HFFc6 (cell line): Measurements from ENCODE around the gene MAP2K6. TPM values are rescaled to one million over a fixed set of nuclear protein-coding genes. Genes with fewer than 3 reads are reported as not detected.

Source experiments
- DNase-seq: peaks from one replicate; pipeline ENCODE4 v3.0.0-alpha.2; 2018
- H3K27ac Mint-ChIP-seq: 2 replicates; pipeline ENCODE4 v1.8.0; 2020; ENCODE audit warnings: mild to moderate bottlenecking, mixed read lengths
- H3K27me3 Mint-ChIP-seq: 2 replicates; pipeline ENCODE4 v1.8.0; 2021; ENCODE audit warnings: mild to moderate bottlenecking, moderate library complexity, mixed read lengths; ENCODE audit not compliant: insufficient read depth
- H3K36me3 Mint-ChIP-seq: 2 replicates; pipeline ENCODE4 v1.8.0; 2021; ENCODE audit warnings: low read depth, mixed read lengths
- H3K4me1 Mint-ChIP-seq: 2 replicates; pipeline ENCODE4 v1.8.0; 2020; ENCODE audit warnings: low read depth, mixed read lengths
- H3K4me3 Mint-ChIP-seq: 2 replicates; pipeline ENCODE4 v1.8.0; 2020; ENCODE audit warnings: mild to moderate bottlenecking, moderate library complexity, mixed read lengths
- H3K9me3 Mint-ChIP-seq: 2 replicates; pipeline ENCODE4 v1.8.0; 2020; ENCODE audit warnings: mild to moderate bottlenecking, mixed read lengths
- total RNA-seq, 6 experiments: library from RNA; stranded (reverse); fragmentation: NEBNext Ultra II Directional; extraction: Animal tissue kit (Norgen Biotek cat#: 25700); gene quantifications; 2 replicates in 1 of 6; 3 replicates in 5 of 6; pipeline ENCODE4 v1.2.3, GENCODE V29; 2021
- TF ChIP-seq, protein P1 (sequence below): fragments of 200-600 bp; sonication (generic); IDR thresholded peaks from 2 replicates; pipeline ENCODE4 v1.5.0; 2021; ENCODE audit warnings: antibody characterized with exemption, mild to moderate bottlenecking

The MAP2K6 gene
- total RNA-seq, 6 experiments from 2014 or later: 0.06 to 0.66 (median 0.09) TPM; not detected in 1

DNA sequence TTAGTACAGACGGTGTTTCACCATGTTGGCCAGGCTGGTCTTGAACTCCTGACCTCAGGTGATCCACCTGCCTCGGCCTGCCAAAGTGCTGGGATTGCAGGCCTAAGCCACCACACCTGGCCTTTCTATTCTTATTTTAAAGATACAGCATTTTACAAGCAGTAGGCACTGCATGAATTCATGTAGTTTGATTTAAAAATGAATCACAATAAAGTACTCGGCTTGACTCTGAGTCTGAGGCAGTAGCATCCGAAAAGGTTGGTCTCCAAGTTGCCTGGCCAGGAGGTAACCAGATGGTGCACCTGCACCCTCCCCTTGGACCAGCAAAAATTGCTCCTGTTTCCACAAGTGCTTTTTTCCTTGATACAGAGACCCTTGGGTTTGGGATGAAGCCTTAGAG, 35.6 kb downstream of the MAP2K6 start:
- H3K36me3 Mint-ChIP-seq: peaks cover 5% of the 10 kb centered on the region; the same call in 1 of the 2 replicates
- peaks cover 22% of the 10 kb centered on the region for H3K9me3 Mint-ChIP-seq
- H3K27ac Mint-ChIP-seq: no peak overlapping the region
- H3K27me3 Mint-ChIP-seq: peaks cover 1% of the 10 kb centered on the region; the same call in 1 of the 2 replicates
- DNase-seq: no peak
- TF ChIP-seq, protein P1, sequence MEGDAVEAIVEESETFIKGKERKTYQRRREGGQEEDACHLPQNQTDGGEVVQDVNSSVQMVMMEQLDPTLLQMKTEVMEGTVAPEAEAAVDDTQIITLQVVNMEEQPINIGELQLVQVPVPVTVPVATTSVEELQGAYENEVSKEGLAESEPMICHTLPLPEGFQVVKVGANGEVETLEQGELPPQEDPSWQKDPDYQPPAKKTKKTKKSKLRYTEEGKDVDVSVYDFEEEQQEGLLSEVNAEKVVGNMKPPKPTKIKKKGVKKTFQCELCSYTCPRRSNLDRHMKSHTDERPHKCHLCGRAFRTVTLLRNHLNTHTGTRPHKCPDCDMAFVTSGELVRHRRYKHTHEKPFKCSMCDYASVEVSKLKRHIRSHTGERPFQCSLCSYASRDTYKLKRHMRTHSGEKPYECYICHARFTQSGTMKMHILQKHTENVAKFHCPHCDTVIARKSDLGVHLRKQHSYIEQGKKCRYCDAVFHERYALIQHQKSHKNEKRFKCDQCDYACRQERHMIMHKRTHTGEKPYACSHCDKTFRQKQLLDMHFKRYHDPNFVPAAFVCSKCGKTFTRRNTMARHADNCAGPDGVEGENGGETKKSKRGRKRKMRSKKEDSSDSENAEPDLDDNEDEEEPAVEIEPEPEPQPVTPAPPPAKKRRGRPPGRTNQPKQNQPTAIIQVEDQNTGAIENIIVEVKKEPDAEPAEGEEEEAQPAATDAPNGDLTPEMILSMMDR: no peak
- H3K4me1 Mint-ChIP-seq: no peaks in the 10 kb centered on the region
- H3K4me3 Mint-ChIP-seq: no peak overlapping the region

DNA sequence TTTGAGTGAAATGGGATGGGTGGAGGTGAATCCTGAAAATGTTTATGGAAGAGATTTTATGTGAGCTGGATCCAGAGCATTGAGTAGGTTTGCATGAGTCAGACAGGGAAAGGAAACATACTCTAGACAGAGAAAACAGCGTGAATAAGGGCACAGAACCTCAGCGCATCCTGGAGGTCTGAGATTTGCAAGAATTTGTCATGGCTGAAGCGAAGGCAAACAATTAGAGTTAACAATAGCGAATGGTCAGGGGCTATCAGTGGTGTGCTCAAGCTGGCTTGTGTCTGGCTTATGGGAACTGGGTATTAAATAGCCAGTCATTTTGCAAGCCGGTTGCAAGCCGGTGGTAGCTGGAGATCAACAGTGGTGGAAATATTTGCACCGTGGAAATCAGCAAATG, 36.4 kb downstream of the MAP2K6 start:
- H3K27ac Mint-ChIP-seq: no peak overlapping the region
- TF ChIP-seq, protein P1: no peak
- peaks cover 22% of the 10 kb centered on the region for H3K9me3 Mint-ChIP-seq
- no peak for DNase-seq
- H3K4me3 Mint-ChIP-seq: no peak overlapping the region
- peaks cover 1% of the 10 kb centered on the region; the same call in 1 of the 2 replicates for H3K27me3 Mint-ChIP-seq
- H3K36me3 Mint-ChIP-seq: peaks cover 5% of the 10 kb centered on the region; the same call in 1 of the 2 replicates
- H3K4me1 Mint-ChIP-seq: no peaks in the 10 kb centered on the region

DNA sequence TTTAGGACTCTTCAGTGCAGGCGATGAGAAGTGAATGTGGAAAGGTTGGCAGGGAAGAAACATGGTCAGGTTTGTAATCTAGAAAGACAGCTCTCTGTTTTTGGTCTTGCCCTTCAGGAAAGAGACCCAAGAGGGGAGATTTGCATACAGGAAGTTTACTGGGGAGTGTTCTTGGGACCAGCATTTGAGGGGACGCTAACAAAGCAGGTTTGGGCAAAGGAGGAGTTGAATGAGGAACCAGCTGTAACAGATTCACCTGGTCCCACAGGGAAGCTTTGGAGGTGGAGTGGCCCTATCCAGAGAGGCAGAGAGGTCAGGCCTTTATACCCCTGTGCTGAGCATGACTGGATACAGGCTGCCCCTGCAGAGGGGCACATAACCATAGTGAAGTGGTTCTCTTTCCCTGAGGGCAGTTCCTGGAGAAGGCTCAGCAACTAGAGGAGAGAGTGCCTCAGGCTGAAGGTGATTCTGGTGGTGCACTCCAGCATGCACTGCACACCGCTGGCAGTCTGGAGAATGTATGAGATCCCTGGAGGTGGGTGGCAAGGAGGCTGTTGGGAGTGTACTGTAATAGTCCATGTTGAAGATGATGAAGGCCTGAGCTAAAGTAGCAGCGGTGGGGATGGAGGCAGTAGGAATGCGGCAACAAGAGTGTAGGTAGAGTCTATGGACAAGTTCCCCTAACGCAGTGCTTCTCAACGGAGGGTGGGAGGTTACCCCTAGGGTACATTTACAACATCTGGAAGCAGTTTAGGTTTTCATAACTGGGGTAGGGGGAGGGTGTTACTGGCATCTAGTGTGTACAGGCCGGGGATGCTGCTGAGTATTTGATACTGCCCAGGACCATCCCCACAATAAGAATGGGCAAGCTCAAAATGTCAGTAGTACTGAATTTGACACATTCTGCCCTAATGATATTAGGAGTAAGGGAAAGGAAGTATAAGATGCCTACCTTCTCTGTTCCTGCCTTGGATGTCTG, 37.2 kb downstream of the MAP2K6 start:
- peaks cover 6% of the 10 kb centered on the region for H3K36me3 Mint-ChIP-seq
- H3K4me1 Mint-ChIP-seq: no peaks in the 10 kb centered on the region
- peaks cover 29% of the 10 kb centered on the region for H3K9me3 Mint-ChIP-seq
- H3K4me3 Mint-ChIP-seq: no peak overlapping the region
- DNase-seq: no peak
- H3K27ac Mint-ChIP-seq: no peak overlapping the region
- TF ChIP-seq, protein P1: no peak
- peaks cover 1% of the 10 kb centered on the region for H3K27me3 Mint-ChIP-seq

DNA sequence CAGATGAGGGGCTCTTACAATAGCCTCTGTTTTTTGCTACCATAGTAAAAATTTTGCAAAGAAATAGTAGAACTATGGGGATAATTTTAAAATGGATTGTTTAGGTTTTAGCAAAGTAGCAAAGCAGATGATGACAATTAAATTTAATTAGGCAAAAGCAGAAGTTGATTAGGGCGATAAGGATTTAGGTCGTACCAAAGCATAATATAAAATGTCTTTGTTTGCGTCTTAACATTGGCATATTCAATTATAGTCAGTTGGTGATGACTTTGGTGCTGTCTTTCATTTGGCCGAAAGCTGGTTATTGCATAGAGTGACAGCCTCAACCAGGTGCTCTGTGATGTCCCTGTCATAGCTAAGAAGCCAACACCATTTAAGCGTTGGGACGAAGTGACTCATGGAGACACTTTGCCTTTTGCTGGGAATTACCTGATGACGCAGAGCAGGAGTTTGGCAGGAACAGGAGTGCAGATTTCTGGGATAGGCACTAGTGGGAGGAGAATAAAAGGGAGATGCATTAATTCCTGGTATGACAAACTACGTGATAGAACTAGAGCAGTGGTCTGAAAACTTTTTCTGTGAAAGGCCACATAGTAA, 38.3 kb downstream of the MAP2K6 start:
- Mint-ChIP-seq H3K4me3 (no peak overlapping the region), H3K27ac (no peak overlapping the region), H3K27me3 (peaks cover 1% of the 10 kb centered on the region), H3K9me3 (peaks cover 35% of the 10 kb centered on the region), H3K4me1 (no peaks in the 10 kb centered on the region), H3K36me3 (peaks cover 11% of the 10 kb centered on the region)
- TF ChIP-seq, protein P1: no peak
- no peak for DNase-seq

DNA sequence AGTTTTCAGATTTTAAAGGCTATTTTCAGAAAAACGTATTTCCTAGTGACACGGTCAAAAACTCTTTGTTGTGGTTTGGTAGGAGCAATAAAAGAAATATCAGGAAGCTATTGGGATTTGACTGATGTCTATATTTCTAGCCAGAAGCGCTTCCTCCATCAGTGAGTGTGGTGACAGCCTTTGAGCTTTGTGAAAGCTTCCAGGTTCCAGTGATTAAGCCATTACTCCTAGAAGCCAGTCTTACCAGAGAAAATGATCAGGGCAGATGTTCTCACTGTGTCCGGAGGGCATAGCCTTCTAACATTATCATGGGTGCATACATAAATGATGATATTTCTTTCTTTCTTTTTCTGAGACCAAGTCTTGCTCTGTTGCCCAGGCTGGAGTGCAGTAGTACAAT, 39.6 kb downstream of the MAP2K6 start:
- H3K4me3 Mint-ChIP-seq: no peak overlapping the region
- TF ChIP-seq, protein P1: no peak
- H3K27me3 Mint-ChIP-seq: peaks cover 1% of the 10 kb centered on the region
- H3K9me3 Mint-ChIP-seq: peaks cover 39% of the 10 kb centered on the region
- DNase-seq: no peak
- peaks cover 11% of the 10 kb centered on the region for H3K36me3 Mint-ChIP-seq
- H3K4me1 Mint-ChIP-seq: no peaks in the 10 kb centered on the region
- no peak overlapping the region for H3K27ac Mint-ChIP-seq
